ENCODE results near the gene HS6ST1. TPM values are rescaled to one million over a fixed set of nuclear protein-coding genes. Genes with fewer than 3 reads are reported as not detected.

The HS6ST1 gene
- total and polyA plus RNA-seq, 2 of the 4 experiments (the other 2 are of a cell fraction), result 29.9 to 36.9 TPM

GRCh38 chr2:128341621-128342020 is 23.0 kb upstream of the HS6ST1 start:
- BruUV-seq (replicated peaks), result no TSS peak
- H2AK9ac ChIP-seq (replicated peaks; ENCODE audit: low read depth, low read length, poor library complexity), result no peak overlapping the region
- no peaks in the 10 kb centered on the region for H3K9me1 ChIP-seq (ENCODE audit: insufficient read depth, low read length)
- in situ Hi-C loops (cut with MboI; ENCODE audit: low sequenced_read_pairs) (no loop called here), dilution Hi-C loops (cut with HindIII; ENCODE audit: low sequenced_read_pairs, unreplicated experiment) (no loop called here), intact Hi-C loops (cut with micrococcal nuclease) (no loop called here)
- no peak overlapping the region for H2BK5ac ChIP-seq (ENCODE audit: low read depth, low read length, poor library complexity, severe bottlenecking)
- no peak overlapping the region for H3K4ac ChIP-seq (ENCODE audit: low read depth, low read length)
- H4K91ac ChIP-seq (ENCODE audit: insufficient read depth, low read depth, low read length), result no peak overlapping the region
- no peak overlapping the region for H2AK5ac ChIP-seq (ENCODE audit: low read depth, low read length)
- no peaks in the 10 kb centered on the region for H3K36me3 ChIP-seq (ENCODE audit: control insufficient read depth, insufficient read depth, low read length)
- H3K18ac ChIP-seq (ENCODE audit: low read depth, low read length), result no peak overlapping the region
- DNase-seq (no peak), ATAC-seq (ENCODE audit: low read depth) (no peak)
- no peak overlapping the region for H4K5ac ChIP-seq (ENCODE audit: low read depth, low read length)
- no peak overlapping the region for H3K23ac ChIP-seq (ENCODE audit: low read depth, low read length)
- WGBS, 2 experiments (ENCODE audit: extremely low coverage in 2 of 2, insufficient read length in 1 of 2), result 100% methylated on average over 1 of the region's 3 CpGs; no CpG with 5 or more reads in 1 of the 2 experiments
- no peaks in the 10 kb centered on the region for H3K79me1 ChIP-seq (ENCODE audit: low read depth in 1 of 2, low read length in 2 of 2)
- H4K20me1 ChIP-seq (ENCODE audit: insufficient read depth, low read length), result no peaks in the 10 kb centered on the region
- no peak overlapping the region for H3K14ac ChIP-seq (replicated peaks; ENCODE audit: low read depth, low read length)
- no peak for TF ChIP-seq SMC3 (IDR thresholded peaks at IDR 0.05; ENCODE audit: low read depth, low read length)
- no peak for TF ChIP-seq MAZ (IDR thresholded peaks at IDR 0.05; ENCODE audit: borderline replicate concordance, low read depth, low read length)
- TF ChIP-seq BHLHE40 (IDR thresholded peaks at IDR 0.05; ENCODE audit: low read depth, low read length), result no peak
- TF ChIP-seq CEBPB (IDR thresholded peaks at IDR 0.05; ENCODE audit: low read depth, low read length), result no peak
- TF ChIP-seq CHD1 (IDR thresholded peaks at IDR 0.05; ENCODE audit: low read depth, low read length), result no peak
- TF ChIP-seq MAFK (IDR thresholded peaks at IDR 0.05; ENCODE audit: low read depth, low read length), result no peak
- no peak for TF ChIP-seq RFX5 (IDR thresholded peaks at IDR 0.05; ENCODE audit: low read depth, low read length)
- TF ChIP-seq USF2 (IDR thresholded peaks at IDR 0.05; ENCODE audit: low read depth, low read length), result no peak
- H3K27me3 ChIP-seq (ENCODE audit: control insufficient read depth, insufficient read depth, low read length), result no peaks in the 10 kb centered on the region
- H3K9ac ChIP-seq (ENCODE audit: low read depth, low read length), result no peak overlapping the region
- H3K9me3 ChIP-seq (ENCODE audit: control insufficient read depth, insufficient read depth, low read length), result peaks cover 2% of the 10 kb centered on the region; the same call in 1 of the 2 replicates
- H3K4me3 ChIP-seq (ENCODE audit: insufficient read depth, low read depth, low read length), result no peak overlapping the region
- no peak overlapping the region for H2AFZ ChIP-seq (replicated peaks; ENCODE audit: low read length, poor library complexity)
- H3K27ac ChIP-seq (ENCODE audit: insufficient read depth, low read length), result no peak overlapping the region
- no peak overlapping the region for H2BK20ac ChIP-seq (ENCODE audit: low read depth, low read length)
- no peaks in the 10 kb centered on the region for H3K4me1 ChIP-seq (ENCODE audit: control insufficient read depth, insufficient read depth, low read length)
- ChIA-PET CTCF (no interaction called here), POLR2A (ENCODE audit: unreplicated experiment) (no interaction called here)
- H4K8ac ChIP-seq (ENCODE audit: low read depth in 2 of 2, low read length in 2 of 2), result no peak overlapping the region
- H3K56ac ChIP-seq (ENCODE audit: extremely low read depth, insufficient read depth, low read length), result no peak overlapping the region
- H3K4me2 ChIP-seq (ENCODE audit: low read depth, low read length), result no peak overlapping the region
- no peak overlapping the region for H2BK15ac ChIP-seq (ENCODE audit: low read depth, low read length)
- no peak overlapping the region for H2BK120ac ChIP-seq (ENCODE audit: low read depth, low read length)

Data from IMR-90 (cell line).